NCI-H2029 (cell line): ENCODE data around the gene APEH.

Source experiments
- DNase-seq: peaks from one replicate; lab custom pipeline; 2025; lab: John Stamatoyannopoulos, UW

APEH gene

GRCh38 chr3:49714728-49715550, 40.8 kb downstream of the APEH start:
- no peak for DNase-seq

- no peak for DNase-seq
These were observed 41.5 kb downstream of the APEH start for GRCh38 chr3:49715611-49716121.

DNA sequence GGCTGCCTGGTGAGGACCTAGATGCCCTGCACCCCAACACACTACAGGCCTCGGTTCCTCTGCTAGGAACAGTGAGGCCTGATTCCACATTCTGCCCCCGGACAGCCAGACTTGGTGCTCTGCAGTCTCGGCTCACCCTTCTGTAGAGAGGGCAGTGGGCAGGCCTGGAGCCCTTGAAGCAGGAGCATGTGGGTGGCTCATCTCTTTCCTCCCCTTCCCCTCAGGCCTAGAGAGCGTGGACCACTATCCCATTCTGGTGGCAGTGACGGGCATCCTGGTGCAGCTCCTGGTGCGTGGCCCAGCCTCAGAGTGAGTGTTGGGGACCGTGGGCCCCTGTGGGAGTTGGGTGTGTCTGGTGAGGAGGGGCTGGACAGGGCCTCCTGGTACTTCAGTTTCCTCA, 42.0 kb downstream of the APEH start:
- no peak for DNase-seq

- DNase-seq = no peak
These were observed 42.6 kb downstream of the APEH start for GRCh38 chr3:49716691-49717210.

- DNase-seq = no peak
These were observed 43.2 kb downstream of the APEH start for GRCh38 chr3:49717211-49717958.

DNA sequence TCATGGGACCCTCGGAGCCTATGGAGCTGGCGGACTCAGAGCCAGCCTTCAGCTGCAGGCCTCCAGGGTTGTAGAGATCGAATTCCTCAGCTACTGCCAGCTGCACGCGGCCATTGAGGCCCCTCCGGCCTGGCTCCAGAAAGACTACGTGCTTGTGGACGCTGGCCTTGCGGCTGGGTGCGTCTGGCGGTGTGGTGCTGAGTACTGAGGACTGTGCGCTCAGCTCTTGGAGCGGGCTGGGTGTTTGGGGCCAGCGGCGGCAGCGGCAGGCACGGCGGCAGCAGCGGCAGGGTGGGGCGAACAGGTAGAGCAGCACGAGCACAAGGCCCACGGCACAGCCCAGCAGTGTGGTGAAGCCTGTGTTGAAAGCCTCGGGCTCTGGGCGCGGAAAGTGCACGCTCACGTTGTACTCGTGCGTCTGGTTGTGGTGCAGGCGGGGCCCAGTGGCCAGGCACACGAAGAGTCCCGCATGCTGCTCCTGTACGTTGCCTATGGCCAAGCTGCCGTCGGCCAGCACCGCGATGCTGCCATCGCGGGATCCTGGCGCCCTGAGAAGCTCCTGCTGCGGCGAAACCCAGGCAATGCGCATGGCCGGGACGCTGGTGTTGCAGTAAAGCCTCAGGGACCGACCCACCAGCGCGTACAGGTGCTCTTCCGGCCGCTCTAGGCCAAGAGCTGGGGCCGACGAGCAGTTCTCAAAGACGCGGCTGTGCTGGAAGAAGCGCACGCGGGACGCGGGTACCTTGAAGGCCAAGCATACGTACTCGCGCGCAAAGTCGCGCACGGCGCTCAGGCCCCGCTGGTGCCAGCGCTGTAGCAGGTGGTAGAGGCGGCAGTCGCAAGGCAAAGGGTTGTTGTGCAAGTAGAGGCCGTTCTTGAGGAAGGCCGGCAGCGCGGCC, 44.1 kb downstream of the APEH start:
- peak; percentile 25 for DNase-seq

DNA sequence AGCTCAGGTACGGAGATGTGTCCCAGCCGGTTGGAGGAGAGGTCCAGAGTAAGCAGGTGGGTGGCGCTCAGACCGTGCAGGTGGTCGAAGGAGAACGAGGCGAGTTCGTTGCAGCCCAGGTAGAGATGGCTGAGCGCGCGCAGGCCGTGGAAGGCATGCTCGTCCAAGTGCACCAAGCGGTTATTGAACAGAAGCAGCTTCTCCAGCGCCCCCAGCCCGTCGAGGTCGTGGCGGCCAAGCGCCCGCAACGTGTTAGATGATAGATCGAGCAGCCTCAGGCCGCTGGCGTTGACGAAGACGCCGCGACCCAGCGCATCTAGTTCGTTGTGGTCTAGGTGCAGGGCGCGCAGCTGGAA, 44.7 kb downstream of the APEH start:
- peak; percentile 14 for DNase-seq

DNA sequence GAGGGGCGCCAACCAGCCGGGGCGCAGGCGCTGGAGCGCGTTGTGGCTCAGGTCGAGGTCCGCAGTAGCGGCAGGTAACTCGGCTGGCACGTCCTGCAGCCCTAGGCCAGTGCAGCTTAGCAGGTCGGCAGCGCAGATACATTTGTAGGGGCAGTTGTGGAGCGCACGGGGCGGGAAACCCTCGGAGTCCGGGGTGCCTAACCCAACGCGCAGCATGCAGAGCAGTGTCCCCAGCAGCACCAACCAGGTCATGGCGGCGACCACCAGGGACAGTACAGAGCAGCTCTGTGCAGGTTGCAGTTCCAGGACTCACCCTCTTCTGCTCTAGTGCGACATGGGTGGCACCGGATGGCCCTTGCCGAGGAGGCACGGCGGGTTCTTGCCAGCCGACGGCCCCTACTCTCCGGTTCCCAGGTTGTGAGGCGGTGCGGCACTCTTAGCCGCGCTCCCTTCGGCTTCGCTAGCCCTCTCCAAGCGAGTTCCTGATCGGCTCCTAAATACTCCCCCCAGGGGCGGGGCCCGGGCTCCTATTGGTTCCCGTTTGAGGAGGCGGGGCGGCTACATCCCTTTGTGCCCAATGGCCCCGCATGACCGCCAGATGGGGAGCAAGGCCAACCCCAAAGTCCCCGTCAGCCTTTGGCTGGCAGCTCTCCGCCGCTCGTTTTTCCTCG, 45.2 kb downstream of the APEH start, which contains the start of gene AMIGO3:
AMIGO3 (minus strand) TSS at position 471 of the 671 bp plus-strand sequence; CDS start at position 252, 219 bp downstream.
- peak; percentile 85 for DNase-seq

DNA sequence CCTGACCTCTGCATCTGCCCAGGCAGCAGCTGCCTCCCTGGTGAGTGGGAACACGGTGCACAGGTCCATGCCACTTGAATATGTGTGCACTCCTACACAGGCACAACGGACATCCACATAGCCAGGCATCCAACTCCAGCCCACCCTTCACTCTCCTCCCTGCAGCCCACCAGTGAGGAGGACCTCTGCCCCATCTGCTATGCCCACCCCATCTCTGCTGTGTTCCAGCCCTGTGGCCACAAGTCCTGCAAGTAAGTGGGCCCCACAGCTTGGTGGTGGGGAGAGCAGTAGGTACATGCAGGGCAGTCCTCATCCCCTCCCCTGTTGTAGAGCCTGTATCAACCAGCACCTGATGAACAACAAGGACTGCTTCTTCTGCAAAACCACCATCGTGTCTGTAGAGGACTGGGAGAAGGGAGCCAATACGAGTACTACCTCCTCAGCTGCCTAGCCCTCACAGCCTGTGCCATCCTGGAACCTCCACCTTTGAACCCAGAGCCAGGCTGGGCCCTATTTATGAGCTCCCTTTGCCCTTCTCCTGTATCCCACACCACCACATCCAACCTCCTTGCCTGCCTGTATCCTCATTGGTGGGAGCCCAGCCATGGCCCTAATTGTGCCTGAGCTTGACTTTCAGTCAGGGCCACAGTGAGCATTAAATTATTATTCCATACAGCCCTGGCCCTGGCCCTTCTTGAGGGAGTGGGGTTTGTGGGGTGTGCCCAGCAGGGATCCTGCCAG, 46.9 kb downstream of the APEH start:
- no peak for DNase-seq

DNA sequence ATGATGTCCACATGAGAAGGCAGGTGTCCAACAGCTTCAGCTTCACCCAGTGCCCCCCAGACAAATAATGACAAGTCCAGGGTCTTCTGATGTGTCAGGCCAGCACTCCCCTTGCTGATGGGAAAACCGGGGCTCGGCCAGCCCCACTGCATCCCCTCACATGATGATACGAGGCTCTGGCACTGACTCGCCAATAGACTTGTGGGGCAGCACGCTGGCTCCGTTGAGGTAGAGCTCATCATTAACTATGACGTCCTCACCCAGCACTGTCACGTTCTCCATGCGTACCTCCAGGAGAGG, 47.4 kb downstream of the APEH start:
- no peak for DNase-seq

DNA sequence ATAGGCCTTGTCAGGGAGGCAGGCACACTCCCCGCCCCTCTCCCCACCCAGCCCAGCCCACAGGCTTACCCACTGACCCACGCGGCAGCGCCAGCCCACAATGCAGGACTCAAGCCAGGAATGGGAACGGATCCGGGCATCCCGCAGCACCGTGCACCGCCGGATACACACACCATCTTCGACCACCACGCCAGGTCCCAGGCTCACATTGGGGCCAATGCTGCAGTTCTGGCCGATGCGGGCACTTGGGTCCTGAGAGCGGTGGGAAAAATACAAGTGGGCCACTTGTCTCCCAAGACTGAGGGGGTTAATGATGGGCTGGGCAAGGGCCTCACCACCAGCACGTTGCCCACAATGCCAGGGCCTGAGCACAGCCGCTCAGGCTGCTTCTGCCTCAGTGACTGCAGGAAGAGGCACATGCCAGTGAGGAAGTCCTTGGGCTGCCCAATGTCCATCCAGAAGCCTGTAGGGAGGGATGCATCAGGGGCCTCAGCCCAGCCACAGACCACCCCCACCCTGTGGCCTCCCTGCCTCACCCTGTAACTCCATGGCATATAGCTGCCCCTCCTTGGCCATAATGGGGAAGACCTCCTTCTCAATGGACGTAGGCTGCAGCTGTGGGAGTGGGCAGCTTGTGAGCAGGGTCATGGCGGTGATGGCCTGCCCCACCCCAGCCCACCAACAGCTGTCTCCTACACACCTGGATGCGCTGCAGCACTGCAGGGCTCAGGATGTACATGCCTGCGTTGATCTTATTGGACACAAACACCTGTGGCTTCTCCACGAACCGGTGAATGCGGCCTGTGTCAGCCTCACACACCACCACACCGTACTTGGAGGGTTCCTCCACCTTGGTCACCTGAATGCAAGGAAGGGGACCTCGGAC, 48.0 kb downstream of the APEH start:
- no peak for DNase-seq

DNA sequence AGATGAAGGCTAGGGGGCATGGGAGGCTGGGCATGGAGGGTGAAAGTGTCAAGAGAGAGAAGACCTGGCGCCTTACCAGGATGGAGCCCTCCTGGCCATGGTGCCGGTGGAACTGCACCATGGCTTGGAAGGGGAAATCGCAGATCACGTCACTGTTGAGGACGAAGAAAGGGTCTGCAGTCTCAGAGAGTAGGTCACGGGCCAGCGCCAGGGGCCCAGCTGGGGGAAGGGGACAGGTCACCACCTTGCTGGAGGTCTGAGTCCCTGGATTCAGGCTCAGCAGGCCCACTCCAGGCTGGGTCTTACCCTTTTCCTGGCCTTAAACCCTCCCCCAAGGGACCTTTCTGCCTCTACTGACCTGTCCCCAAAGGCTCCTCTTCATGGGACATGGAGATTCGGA, 48.7 kb downstream of the APEH start:
- no peak for DNase-seq

DNA sequence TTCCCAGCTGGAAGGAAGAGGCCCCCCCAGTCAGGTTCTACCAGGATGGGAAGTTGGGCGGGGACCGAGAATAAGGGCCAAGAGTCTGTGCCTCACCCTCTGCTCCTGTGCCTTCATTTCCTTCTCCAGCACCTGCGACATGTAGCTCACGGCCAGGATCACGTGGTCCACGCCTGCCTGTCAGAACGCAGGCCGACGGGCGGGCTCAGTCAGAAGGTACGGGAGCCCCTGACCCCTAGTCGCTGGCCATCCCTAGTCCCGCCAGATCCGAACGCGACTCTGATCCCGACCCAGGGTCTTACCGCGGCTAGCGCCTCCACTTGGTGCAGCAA, 49.1 kb downstream of the APEH start:
- DNase-seq = peak; percentile 64

GRCh38 chr3:49723628-49724551, 49.7 kb downstream of the APEH start, which contains the start of gene GMPPB:
TSS of gene GMPPB (minus strand) at chr3:49723951. CDS start at chr3:49723726, 225 bp downstream.
- DNase-seq = peak; percentile 93

DNA sequence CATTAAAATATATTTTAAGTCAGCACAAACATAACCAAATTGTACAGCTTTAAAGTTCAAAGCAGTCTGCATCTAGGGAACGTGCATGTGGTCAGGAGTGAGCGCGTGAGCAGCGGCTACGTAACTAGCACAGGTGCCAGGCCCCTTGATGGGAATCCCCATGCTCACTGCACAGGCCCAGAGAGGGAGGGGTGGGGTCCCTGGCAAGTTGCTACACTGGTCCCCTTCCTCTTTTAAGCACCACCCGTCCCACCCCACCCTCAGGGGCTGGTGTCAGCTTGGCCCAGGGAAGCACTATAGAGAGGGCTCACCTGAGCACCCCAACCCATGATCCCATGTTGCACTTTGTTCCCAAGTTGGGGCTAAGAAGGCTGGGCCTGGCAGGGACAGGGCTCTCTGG, 50.4 kb downstream of the APEH start:
- DNase-seq = no peak

GRCh38 chr3:49725906-49726681, 51.9 kb downstream of the APEH start:
- peak; percentile 9 for DNase-seq

GRCh38 chr3:49727154-49727923, 53.2 kb downstream of the APEH start:
- no peak for DNase-seq
